ENCODE results near the gene KRTAP10-3. TPM values are rescaled to one million over a fixed set of nuclear protein-coding genes. Genes with fewer than 3 reads are reported as not detected.

Gene KRTAP10-3
- polyA plus RNA-seq, 2 donors, result not detected

DNA sequence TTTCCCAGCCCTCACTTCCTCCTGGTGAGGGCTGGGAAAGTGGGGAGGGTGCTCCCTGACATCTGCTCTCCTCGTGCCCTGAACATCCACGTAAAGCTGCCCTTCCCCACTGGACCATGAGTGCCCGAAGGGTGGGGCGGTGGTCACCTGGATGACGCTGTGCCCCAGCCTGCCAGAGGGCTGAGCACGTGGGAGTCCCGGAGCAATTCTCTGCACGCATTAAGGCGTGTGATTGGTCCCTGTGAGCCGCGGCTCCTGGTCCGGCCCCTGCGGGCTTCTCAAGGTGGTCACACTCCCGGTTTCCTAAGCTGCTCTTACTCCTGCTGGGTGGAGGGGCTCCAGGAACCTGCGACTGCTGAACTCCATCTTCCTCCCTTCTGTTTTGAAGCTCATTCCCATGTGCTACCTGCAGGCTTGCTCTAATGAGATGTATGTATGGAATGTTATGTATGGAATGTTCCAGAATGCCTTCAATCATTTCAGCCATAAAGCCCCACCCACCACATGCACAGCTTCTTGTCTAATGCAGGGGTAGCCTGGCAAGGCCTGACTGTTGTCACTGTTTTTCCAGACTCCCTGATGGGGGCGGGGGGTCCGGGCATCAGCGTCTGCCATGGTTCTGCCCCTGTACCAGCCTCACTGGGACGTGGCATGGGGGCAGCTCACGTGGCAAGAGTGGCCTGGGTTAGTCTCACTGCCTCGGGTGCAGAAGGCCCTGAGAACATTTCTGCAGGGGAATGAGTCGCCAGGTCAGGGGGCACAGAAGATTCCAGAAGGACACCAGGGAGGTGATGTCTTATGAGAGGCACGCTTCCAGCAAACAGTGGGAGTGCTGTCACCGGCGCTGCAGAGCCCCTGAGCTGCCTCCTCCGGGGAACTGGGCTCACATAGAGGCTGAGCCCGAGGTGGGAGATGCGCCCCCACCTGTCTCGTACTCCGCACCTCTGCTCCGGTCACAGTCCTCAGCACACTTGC is 38.0 kb downstream of the KRTAP10-3 start:
- H3K4me3 ChIP-seq (ENCODE audit: low read depth in 1 of 2, low read length in 2 of 2), result no peak overlapping the region
- no peaks in the 10 kb centered on the region for H3K36me3 ChIP-seq (ENCODE audit: control insufficient read depth in 2 of 2, insufficient read depth in 2 of 2, low read length in 1 of 2)
- H3K4me1 ChIP-seq (ENCODE audit: control insufficient read depth in 2 of 2, insufficient read depth in 2 of 2, low read length in 1 of 2), result no peaks in the 10 kb centered on the region
- no peaks in the 10 kb centered on the region for H3K27me3 ChIP-seq (ENCODE audit: control insufficient read depth in 1 of 2, insufficient read depth in 2 of 2, low read length in 2 of 2)
- H3K27ac ChIP-seq (ENCODE audit: low read depth in 2 of 2, low read length in 1 of 2), result no peak overlapping the region
- WGBS, 2 donors, result 86 to 88% methylated on average over 31 of the region's 31 CpGs
- peaks cover 0 to 7% of the 10 kb centered on the region in 2 donors for H3K9me3 ChIP-seq (ENCODE audit: control insufficient read depth in 2 of 2, insufficient read depth in 1 of 2, low read depth in 1 of 2, low read length in 1 of 2)

DNA sequence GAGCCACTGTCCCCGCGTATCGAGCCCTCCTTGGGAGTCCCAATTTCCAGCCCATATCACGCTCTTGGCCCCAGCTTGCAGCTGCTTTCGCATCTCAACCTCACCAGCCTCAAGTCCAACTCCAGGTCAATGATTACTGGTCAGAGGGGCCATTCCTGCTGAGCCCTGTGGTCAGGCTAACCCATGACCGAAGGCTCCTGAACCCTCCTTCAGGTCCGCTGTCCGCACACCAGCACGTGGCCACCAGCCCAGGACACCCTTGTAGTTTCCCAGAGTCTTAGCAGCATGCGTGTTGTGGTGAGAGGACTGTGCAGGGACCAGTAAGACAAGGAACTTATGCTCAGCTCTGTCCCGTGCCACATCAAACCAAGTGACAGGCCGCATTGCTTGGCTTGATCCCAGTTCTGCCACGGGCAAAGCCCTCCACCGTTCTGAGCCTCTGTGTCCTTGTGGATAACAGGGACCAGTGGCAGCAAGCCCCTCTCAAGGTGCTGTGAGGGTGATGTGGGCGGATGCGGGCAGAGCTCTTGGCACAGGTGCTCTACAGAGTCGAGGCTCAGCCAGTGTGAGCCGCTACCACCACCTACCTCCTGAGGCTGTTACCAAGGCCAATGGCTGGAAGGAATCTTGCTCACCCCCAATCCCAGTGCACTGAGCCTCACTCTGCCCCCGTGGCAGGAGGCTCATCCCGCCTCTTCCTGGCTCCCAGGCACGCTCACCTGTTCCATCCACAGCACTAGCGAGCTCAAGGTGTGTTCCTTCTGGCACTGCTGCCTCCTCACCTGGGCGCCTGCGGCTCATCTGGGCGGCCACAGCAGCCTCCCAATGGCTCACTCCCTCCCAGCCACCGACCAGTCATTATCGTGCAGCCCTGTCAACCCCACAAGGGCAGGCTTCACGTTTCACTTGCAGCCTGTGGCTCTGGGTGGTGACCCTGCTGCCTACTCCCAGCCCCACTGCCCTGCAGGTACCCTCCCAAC is 39.0 kb downstream of the KRTAP10-3 start:
- H3K9me3 ChIP-seq (ENCODE audit: control insufficient read depth in 2 of 2, insufficient read depth in 1 of 2, low read depth in 1 of 2, low read length in 1 of 2), result peaks cover 0 to 4% of the 10 kb centered on the region in 2 donors
- 79 to 85% methylated on average over 28 of the region's 28 CpGs for WGBS, 2 donors

DNA sequence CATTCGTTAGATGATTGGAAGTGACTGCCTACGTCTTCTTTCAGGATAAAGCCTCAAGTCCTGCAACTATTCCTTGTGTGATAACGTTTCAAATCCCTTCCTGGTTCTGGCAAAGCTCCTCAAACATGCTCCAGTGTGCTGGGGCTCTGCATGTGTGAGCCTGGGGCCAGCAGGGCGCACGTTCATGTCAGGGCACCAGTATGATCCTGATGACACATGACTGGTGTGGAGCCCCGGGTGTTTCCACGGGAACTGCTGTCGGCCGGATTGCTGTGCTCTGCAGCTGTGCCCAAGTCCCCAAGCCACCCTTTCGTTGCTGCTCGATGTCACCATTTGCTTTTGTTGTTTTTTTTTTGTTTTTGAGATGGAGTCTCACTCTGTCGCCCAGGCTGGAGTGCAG is 39.9 kb downstream of the KRTAP10-3 start:
- no peak overlapping the region for H3K27ac ChIP-seq (ENCODE audit: low read depth in 2 of 2, low read length in 1 of 2)
- no peak overlapping the region for H3K4me3 ChIP-seq (ENCODE audit: low read depth in 1 of 2, low read length in 2 of 2)
- 56 to 57% methylated on average over 12 of the region's 12 CpGs for WGBS, 2 donors
- peaks cover 0 to 4% of the 10 kb centered on the region in 2 donors for H3K9me3 ChIP-seq (ENCODE audit: control insufficient read depth in 2 of 2, insufficient read depth in 1 of 2, low read depth in 1 of 2, low read length in 1 of 2)
- H3K4me1 ChIP-seq (ENCODE audit: control insufficient read depth in 2 of 2, insufficient read depth in 2 of 2, low read length in 1 of 2), result no peaks in the 10 kb centered on the region
- H3K36me3 ChIP-seq (ENCODE audit: control insufficient read depth in 2 of 2, insufficient read depth in 2 of 2, low read length in 1 of 2), result no peaks in the 10 kb centered on the region
- H3K27me3 ChIP-seq (ENCODE audit: control insufficient read depth in 1 of 2, insufficient read depth in 2 of 2, low read length in 2 of 2), result no peaks in the 10 kb centered on the region

More for the DNA sequence above, 39.0 kb downstream of the KRTAP10-3 start:
- H3K36me3 ChIP-seq (ENCODE audit: control insufficient read depth in 2 of 2, insufficient read depth in 2 of 2, low read length in 1 of 2), result no peaks in the 10 kb centered on the region
- H3K27ac ChIP-seq (ENCODE audit: low read depth in 2 of 2, low read length in 1 of 2), result no peak overlapping the region
- H3K4me1 ChIP-seq (ENCODE audit: control insufficient read depth in 2 of 2, insufficient read depth in 2 of 2, low read length in 1 of 2), result no peaks in the 10 kb centered on the region
- no peaks in the 10 kb centered on the region for H3K27me3 ChIP-seq (ENCODE audit: control insufficient read depth in 1 of 2, insufficient read depth in 2 of 2, low read length in 2 of 2)
- H3K4me3 ChIP-seq (ENCODE audit: low read depth in 1 of 2, low read length in 2 of 2), result no peak overlapping the region

DNA sequence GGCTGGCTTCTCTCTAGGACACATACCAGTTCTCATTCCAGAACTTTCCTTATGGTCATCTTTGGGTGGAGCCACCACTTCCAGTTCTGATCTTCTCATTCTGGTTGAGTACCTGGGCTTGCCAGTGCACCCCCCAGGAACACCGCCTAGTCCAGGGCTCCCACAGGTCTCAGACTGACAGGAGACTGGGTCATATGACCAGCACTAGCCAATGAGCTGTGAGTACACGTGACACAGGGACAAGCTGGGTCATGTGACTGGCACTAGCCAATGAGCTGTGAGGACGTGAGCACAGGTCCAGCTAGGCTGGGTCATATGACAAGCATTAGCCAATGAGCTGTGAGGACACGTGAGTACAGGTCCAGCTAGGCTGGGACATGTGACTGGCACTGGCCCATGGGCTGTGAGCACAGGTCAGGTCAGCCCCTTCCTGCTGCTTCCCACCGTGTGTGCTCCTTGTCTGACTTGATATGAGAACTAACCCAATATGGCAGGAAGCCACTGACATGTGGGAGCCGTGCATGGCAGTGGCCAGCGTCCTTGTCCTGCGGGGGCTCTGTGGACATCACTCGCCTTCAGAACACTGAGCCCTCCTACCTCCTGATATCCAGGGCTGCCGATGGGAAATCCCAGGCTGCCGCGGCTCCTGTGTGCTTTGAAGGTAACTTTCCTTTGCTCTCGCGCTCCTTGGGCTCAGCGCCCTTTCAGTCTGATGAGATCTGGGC is 41.3 kb downstream of the KRTAP10-3 start:
- Histone ChIP-seq H3K36me3 (ENCODE audit: control insufficient read depth in 2 of 2, insufficient read depth in 2 of 2, low read length in 1 of 2) (no peaks in the 10 kb centered on the region), H3K27ac (ENCODE audit: low read depth in 2 of 2, low read length in 1 of 2) (no peak overlapping the region), H3K4me3 (ENCODE audit: low read depth in 1 of 2, low read length in 2 of 2) (no peak overlapping the region), H3K9me3 (ENCODE audit: control insufficient read depth in 2 of 2, insufficient read depth in 1 of 2, low read depth in 1 of 2, low read length in 1 of 2) (peaks cover 0 to 4% of the 10 kb centered on the region in 2 donors), H3K4me1 (ENCODE audit: control insufficient read depth in 2 of 2, insufficient read depth in 2 of 2, low read length in 1 of 2) (no peaks in the 10 kb centered on the region), H3K27me3 (ENCODE audit: control insufficient read depth in 1 of 2, insufficient read depth in 2 of 2, low read length in 2 of 2) (no peaks in the 10 kb centered on the region)
- WGBS, 2 donors, result 76 to 81% methylated on average over 15 of the region's 15 CpGs

DNA sequence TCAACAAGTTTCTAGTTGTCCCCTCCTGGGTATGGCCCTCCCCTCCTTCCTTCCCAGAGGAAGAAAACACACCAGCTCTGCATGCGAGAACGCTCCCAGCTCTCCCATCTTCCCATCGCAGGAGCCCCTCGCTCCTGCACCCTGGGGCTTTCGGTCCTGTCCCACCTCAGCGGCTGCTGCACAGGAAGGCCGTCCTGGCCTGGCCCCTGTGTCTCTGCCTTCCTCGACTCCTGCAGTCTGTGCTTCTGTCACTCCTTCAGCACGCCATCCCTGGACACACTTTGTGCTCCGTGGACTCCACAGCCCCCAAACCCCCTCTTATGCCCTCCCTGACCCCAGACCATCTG is 41.8 kb downstream of the KRTAP10-3 start:
- Histone ChIP-seq H3K4me1 (ENCODE audit: control insufficient read depth in 2 of 2, insufficient read depth in 2 of 2, low read length in 1 of 2) (no peaks in the 10 kb centered on the region), H3K9me3 (ENCODE audit: control insufficient read depth in 2 of 2, insufficient read depth in 1 of 2, low read depth in 1 of 2, low read length in 1 of 2) (peaks cover 0 to 4% of the 10 kb centered on the region in 2 donors), H3K27me3 (ENCODE audit: control insufficient read depth in 1 of 2, insufficient read depth in 2 of 2, low read length in 2 of 2) (no peaks in the 10 kb centered on the region), H3K27ac (ENCODE audit: low read depth in 2 of 2, low read length in 1 of 2) (no peak overlapping the region), H3K4me3 (ENCODE audit: low read depth in 1 of 2, low read length in 2 of 2) (no peak overlapping the region), H3K36me3 (ENCODE audit: control insufficient read depth in 2 of 2, insufficient read depth in 2 of 2, low read length in 1 of 2) (no peaks in the 10 kb centered on the region)
- 89 to 92% methylated on average over 10 of the region's 10 CpGs for WGBS, 2 donors

DNA sequence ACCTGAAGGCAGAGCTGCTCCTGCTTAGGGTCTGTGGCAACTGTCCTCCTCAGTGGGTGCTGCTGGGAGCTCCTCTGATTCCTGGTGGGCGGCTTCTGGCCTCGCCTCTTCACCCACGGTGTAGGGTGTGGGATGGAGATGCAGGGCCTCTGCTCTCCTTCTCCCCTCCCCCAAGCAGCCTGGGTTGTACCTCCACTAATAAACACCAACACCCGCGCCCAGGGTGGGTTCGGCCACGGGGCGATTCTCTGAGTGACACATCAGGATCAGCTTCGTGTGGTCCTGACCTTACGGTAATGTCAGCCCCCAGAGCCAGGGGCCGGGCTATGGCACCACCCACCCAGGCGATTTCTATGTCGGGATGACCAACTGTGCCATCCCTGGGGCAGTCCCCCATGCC is 42.3 kb downstream of the KRTAP10-3 start:
- 84 to 85% methylated on average over 13 of the region's 13 CpGs for WGBS, 2 donors
- H3K4me3 ChIP-seq (ENCODE audit: low read depth in 1 of 2, low read length in 2 of 2), result no peak overlapping the region
- H3K4me1 ChIP-seq (ENCODE audit: control insufficient read depth in 2 of 2, insufficient read depth in 2 of 2, low read length in 1 of 2), result no peaks in the 10 kb centered on the region
- peaks cover 0 to 4% of the 10 kb centered on the region in 2 donors for H3K9me3 ChIP-seq (ENCODE audit: control insufficient read depth in 2 of 2, insufficient read depth in 1 of 2, low read depth in 1 of 2, low read length in 1 of 2)
- no peaks in the 10 kb centered on the region for H3K27me3 ChIP-seq (ENCODE audit: control insufficient read depth in 1 of 2, insufficient read depth in 2 of 2, low read length in 2 of 2)
- no peak overlapping the region for H3K27ac ChIP-seq (ENCODE audit: low read depth in 2 of 2, low read length in 1 of 2)
- no peaks in the 10 kb centered on the region for H3K36me3 ChIP-seq (ENCODE audit: control insufficient read depth in 2 of 2, insufficient read depth in 2 of 2, low read length in 1 of 2)

DNA sequence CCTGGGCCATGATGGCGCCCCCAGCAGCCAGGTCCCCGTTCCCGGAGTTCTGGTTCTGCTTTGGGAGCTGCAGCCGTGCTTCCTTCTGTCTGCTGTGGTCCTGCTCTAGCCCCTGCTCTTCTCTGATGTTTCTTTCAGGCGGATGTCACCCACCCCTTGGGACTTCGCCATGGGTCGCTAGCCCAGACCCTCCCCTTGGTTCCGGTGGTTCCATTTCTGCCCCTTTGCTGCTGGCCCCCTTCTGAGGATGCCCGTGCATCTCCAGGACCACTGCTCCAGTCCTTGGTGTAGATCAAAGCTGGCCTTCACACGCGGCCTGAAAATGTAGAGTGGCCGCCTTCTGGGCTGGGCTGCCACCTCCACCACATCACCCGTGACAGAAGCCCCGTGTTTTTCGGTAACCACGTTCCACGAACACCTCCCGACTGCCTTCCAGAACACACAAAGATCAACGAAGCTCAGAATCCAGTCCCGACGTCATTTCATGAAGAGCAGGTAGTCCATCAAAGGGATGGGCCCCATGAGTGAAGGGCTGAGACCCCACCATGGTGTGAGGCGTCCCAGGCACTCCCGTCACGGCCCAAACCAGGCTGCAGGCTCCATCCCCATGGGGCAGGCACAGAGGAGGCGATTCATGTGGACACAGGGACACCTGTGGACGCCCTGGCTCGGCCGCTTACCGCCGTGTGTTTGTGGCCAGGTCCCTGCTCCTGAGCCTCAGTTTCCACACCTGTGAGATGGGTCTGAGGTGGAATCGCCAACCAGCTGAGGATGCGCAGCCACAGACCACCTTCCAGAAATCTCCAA is 43.0 kb downstream of the KRTAP10-3 start:
- WGBS, 2 donors, result 87 to 89% methylated on average over 32 of the region's 32 CpGs
- Histone ChIP-seq H3K4me1 (ENCODE audit: control insufficient read depth in 2 of 2, insufficient read depth in 2 of 2, low read length in 1 of 2) (peaks cover 0 to 5% of the 10 kb centered on the region in 2 donors), H3K4me3 (ENCODE audit: low read depth in 1 of 2, low read length in 2 of 2) (no peak overlapping the region), H3K27me3 (ENCODE audit: control insufficient read depth in 1 of 2, insufficient read depth in 2 of 2, low read length in 2 of 2) (no peaks in the 10 kb centered on the region), H3K27ac (ENCODE audit: low read depth in 2 of 2, low read length in 1 of 2) (no peak overlapping the region), H3K36me3 (ENCODE audit: control insufficient read depth in 2 of 2, insufficient read depth in 2 of 2, low read length in 1 of 2) (no peaks in the 10 kb centered on the region), H3K9me3 (ENCODE audit: control insufficient read depth in 2 of 2, insufficient read depth in 1 of 2, low read depth in 1 of 2, low read length in 1 of 2) (peaks cover 0 to 4% of the 10 kb centered on the region in 2 donors)

DNA sequence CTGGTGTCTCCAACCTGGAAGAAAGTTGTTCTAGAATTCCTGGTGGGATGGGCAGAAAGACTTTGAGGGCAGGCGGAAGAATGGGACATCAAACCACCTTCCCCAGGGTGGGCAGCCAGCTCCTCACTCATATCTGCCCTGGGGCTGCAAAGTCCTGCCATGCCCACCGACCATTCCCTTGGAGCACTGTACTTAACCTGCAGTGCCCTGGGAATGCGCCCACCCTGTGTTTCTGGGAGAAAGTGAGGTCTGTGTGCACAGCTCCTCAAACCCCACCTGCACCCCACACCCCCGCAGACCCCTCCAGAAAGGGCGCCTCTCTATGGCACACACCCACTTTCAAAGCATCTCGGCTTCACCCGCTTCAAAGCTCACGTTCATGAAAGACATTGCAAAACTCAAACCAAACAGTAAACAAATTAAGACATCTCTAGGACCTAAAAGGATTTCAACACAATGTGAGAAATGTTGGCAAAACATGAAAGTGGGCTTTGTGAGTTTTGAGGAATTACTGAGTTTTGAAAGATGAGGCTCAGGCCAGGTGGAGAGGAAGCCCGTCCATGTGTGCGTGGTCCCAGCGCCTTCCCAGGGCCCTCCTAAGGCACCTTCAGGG is 43.7 kb downstream of the KRTAP10-3 start:
- H3K9me3 ChIP-seq (ENCODE audit: control insufficient read depth in 2 of 2, insufficient read depth in 1 of 2, low read depth in 1 of 2, low read length in 1 of 2), result peaks cover 0 to 4% of the 10 kb centered on the region in 2 donors
- no peak overlapping the region for H3K27ac ChIP-seq (ENCODE audit: low read depth in 2 of 2, low read length in 1 of 2)
- H3K27me3 ChIP-seq (ENCODE audit: control insufficient read depth in 1 of 2, insufficient read depth in 2 of 2, low read length in 2 of 2), result no peaks in the 10 kb centered on the region
- H3K4me1 ChIP-seq (ENCODE audit: control insufficient read depth in 2 of 2, insufficient read depth in 2 of 2, low read length in 1 of 2), result peaks cover 0 to 7% of the 10 kb centered on the region in 2 donors
- no peaks in the 10 kb centered on the region for H3K36me3 ChIP-seq (ENCODE audit: control insufficient read depth in 2 of 2, insufficient read depth in 2 of 2, low read length in 1 of 2)
- H3K4me3 ChIP-seq (ENCODE audit: low read depth in 1 of 2, low read length in 2 of 2), result no peak overlapping the region
- 54 to 65% methylated on average over 11 of the region's 11 CpGs for WGBS, 2 donors
